ENCODE results near the gene GNAO1.

The GNAO1 gene

DNA sequence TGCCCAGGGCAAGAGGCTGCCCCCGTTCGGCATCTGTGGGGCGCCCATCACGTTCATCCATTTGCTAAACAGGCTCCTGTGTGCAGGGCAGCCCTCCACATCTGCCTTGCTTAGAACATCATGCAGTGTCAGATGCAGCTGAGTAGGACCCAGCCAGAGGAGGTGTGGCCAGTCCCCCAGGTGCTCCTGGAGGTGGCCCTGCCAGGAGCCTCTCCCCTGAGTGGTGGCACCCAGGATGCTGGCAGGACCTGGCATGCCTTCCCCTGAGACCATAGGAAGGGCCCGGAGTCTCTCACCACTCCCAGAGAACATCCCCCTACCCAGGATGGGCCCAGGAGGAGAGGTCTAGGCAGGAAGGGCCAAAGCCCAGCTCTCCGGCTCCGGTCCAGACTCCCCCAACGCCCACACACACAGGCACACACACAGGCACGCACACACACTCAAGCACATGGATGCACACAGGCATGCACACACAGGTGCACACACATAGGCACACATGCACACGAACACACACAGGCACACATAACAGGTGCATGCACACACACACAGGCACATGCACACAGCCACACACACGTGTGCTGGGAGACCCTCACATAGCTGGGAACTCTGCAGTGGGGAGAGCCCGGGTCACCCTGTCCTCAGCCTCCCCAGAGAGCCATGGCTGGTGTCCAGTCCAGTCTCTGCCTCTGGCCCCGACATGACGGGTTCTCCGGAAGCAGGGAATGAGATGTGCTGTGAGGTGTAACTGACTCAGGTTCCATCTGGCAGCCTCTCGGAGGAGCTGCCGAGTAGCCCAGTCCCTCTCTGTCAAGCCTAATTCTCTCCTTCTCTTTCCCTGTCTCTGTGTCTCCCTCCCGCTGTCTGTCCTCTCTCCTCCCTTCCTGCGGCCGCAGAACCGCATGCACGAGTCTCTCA, 159.5 kb downstream of the GNAO1 start:
- DNase-seq (ENCODE audit: low spot score): no peak

DNA sequence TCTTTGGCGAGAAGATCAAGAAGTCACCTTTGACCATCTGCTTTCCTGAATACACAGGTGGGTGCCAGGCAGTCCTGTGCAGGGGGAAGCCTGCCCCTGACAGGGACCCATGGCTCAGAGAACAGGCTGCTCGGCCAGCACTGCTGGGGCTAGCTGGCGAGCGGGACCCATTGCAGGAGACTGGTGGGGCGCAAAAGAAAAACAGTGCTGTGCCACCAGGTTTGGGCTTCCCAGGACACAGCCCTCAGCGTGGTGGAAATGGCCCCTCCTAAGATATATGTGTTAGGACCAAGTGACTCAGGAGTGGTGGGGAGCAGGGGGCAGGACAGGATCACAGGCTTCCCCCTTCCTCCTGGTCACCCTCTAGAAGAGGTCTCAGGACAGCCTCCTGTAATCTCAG, 160.2 kb downstream of the GNAO1 start:
- no peak for DNase-seq (ENCODE audit: low spot score)

DNA sequence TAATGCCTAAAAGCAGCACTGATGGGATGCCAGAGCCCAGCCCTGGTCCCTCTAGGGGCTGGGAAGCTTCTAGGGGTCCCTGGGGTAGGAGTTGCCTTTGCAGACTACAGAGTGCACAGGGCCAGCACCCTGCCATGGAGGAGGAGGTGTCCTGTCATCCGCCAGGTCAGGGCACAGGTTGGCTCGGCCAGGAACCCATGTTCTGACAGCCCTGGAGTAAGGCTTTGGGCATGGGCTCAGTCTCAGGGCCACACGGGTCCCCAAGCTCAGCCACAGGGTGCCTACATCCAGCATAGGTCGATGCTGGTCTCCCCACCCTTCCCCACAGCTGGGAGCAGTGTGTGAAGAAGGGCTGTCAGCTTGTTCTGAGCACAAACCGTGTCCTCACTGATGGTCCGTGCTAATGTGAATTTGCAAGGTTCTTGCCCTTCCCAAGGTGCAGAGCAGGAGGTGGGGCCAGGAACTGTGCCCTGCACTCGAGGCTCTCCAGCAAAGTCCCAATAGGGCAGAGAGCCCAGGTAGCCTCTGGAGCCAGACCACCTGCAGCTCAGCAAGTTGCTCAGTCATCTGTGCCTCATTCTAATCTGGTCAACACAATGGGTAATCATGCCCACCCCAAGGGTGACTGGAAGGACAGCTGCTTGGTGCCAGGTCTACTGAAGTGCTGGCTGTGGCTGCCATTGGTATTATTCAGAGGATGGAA, 161.2 kb downstream of the GNAO1 start:
- DNase-seq (ENCODE audit: low spot score): no peak

DNA sequence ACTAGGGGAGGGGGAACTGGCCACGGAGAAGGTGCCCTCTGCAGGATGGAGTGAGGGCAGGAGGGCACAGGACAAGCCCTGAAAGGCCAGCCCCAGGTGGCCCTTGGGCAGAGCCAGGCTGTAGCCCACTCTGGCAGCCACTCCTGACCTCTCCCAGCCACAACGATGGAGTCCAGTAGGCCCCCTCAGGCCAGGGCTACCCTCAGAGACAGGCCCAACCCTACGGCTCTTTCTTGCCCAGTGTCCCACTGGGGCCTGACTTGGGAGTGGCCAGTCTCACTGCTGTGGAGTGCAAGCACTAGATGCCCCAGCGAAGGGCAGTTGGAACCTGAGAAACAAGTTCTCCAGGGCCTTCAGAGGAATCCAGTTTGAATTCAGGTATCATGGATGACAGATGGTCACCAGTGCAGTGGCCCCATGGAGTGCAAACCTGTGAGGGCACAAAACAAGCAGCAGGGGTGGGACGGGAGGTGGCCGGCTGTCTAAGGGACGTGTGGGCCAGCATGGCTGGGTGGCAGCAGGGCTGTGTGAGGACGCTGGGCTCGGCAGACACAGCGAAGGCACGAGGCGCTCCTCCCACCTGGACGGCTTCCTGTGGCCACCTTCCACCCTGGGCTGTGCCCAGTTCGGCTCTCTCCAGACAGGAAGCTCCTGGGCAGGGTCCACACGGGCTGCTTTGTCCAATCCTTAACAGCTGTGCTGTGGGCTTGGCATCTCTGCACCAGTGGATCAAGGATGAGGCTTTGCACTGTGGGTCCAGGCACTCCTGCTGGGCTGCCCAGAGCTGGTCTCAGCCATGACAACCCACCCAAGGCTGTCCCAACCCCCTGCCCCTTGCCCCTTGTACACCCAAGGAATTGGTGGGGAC, 162.0 kb downstream of the GNAO1 start:
- no peak for DNase-seq (ENCODE audit: low spot score)

DNA sequence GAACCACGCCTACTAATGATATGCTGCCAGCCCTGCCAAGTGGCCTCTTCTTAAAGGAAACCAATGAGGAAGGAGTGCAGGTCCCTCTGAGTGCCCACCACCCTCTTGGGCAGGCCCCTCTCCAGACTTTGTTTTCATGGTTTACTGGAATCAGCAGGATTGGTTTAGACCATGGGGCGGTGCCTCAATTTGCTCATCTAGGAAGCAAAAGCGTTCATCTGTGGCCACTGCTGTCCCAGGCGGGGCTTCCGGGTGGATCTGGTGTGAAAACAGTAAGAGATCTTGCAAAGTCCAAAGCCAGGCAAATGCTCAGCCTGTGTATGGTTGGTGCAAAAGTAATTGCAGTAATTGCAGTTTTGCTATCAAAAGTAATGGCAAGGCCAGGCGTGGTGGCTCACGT, 162.7 kb downstream of the GNAO1 start:
- DNase-seq (ENCODE audit: low spot score): no peak

DNA sequence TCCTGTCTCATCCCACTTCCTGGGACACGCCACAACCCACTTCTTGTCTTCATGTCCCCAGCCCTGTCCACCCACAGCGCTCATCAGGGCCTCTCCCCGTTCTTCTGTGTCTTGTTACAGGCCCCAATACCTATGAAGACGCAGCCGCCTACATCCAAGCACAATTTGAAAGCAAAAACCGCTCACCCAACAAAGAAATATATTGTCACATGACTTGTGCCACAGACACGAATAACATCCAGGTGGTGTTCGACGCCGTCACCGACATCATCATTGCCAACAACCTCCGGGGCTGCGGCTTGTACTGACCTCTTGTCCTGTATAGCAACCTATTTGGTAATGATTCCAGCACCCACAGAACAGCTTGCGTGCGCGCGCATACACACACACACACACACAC, 163.5 kb downstream of the GNAO1 start:
- no peak for DNase-seq (ENCODE audit: low spot score)

DNA sequence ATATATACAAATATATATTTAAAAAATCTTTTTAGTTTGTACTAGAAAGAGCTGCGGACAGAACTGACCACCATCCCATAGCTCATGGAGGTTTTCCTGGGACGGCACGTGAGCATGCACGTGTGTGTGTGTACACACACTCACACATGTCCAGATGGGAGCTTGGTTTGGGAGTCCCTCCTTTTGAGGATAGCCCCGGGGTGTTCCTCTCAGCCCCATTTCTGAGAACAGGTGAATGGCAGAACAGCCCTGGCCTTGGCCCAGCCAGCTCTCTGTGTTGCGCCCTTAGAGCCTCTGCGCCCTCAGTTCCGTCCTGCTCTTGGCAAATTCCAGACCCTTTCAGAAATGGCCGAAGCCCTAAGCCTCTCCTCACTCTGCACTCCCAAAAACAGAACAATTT, 163.9 kb downstream of the GNAO1 start:
- DNase-seq (ENCODE audit: low spot score): no peak

DNA sequence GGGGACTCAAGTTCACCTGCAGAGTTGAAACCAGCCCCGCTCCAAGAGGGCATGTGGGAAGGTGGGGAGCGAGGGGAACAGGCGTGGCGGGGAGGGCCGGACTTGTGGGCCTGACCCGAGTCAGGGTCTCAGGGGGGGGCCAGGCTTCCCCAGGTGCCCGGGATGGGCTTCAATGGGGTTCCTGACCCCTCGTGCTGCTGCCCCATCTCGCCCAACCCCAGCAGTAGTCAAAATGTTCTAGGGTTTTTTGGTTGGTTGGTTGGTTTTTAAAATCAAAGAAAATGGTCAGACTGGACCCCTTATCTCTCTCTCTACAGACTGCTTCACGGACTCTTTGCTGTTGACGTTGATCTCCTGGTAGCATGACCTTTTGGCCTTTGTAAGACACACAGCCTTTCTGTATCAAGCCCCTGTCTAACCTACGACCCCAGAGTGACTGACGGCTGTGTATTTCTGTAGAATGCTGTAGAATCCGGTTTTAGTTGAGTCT, 164.5 kb downstream of the GNAO1 start:
- DNase-seq (ENCODE audit: low spot score): no peak

DNA sequence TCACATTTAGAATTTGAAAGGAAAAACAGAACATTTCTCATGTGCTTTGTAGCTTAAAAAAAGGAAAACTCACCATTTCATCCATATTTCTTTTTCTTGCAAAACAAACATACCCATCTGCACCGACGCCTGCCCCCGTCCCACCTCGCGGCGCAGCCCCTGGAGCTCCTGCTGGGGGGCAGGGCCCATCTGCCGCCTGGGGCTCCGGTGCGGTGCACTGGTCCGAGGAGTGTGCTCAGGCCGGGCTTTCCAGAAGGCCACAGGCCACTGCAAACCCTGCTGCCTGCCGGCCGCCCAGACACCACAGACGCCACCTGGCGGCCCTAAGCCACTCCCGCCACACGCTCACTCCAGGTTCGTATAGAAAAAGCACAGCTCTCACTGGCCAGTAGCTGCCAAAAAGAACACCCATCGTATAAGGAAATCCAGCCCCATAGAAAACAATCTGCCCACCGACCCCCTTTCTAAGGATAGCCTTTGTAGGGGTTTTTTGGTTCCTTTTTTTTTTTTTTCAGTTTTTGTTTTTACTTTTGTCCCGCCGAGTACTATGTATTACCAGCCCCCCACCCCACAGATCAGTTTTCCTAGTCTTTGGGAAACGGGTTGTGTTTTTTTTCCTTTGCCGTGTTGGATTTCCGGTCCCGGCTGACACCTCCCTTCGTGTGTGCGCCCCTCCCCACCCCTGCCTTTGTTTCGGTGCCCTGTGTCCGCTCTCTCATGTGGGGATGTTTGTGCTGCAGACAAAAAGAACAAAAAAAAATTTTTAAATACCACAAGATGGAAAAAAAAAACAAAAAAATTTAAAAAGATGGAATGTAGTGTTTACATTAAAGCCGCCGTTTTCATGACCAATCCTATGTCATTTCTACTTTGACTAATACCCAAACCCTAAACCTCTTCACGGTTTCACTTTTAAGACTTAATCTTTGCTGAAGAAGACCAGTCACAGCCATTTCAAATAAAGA, 165.3 kb downstream of the GNAO1 start:
- peak; percentile 87 for DNase-seq (ENCODE audit: low spot score)

DNA sequence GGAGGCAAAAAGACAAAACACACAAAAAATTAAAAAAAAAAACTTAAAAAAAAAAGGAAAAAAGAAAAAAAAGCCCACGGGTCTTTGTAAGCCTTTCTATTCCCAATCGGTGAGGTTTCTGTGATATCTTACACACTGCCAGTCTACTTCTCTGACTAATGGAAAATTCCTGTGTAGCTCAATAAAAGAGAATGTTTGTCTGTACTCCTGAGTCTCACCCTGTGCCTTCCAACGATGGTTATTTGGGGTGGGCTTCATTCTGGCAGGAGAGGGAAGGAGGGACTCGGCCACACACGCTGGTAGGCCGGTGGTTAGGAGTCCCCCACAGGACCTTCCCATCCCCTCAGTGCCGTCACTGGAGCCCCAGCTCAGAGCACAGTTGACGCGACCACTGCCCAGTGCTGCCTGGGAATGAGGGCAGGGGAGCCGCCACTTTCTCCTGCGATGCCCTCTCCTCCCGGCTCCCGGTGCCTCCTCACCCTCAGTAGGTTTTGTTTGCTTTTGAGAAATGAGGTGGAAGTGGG, 166.0 kb downstream of the GNAO1 start:
- no peak for DNase-seq (ENCODE audit: low spot score)

DNA sequence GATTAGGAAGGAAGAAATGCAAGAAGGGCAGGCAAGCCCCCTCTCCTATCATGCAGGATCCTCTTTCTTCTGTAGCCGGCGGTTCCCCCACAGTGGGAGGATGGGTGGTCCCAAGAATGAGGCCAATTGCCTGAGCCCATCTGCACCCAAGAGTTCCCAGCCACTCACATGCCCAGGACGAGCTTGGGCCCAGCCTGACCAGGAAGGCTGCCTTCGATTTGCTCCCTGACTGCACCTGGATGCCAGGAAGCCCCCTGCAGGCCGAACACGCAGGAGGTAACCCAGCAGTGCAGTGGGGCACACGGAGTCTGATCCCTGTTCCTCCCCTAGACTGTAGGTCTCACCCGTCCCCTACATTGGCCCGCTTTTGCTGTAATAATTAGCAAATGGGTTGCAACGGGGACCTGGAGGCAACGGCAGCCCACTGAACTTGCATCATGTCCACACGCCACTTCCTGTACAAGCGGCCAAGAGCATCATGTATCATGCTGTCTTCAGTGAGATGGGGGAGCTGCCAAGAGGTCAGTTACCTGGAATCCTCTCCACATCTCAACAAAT, 166.6 kb downstream of the GNAO1 start:
- peak; percentile 8 for DNase-seq (ENCODE audit: low spot score)

DNA sequence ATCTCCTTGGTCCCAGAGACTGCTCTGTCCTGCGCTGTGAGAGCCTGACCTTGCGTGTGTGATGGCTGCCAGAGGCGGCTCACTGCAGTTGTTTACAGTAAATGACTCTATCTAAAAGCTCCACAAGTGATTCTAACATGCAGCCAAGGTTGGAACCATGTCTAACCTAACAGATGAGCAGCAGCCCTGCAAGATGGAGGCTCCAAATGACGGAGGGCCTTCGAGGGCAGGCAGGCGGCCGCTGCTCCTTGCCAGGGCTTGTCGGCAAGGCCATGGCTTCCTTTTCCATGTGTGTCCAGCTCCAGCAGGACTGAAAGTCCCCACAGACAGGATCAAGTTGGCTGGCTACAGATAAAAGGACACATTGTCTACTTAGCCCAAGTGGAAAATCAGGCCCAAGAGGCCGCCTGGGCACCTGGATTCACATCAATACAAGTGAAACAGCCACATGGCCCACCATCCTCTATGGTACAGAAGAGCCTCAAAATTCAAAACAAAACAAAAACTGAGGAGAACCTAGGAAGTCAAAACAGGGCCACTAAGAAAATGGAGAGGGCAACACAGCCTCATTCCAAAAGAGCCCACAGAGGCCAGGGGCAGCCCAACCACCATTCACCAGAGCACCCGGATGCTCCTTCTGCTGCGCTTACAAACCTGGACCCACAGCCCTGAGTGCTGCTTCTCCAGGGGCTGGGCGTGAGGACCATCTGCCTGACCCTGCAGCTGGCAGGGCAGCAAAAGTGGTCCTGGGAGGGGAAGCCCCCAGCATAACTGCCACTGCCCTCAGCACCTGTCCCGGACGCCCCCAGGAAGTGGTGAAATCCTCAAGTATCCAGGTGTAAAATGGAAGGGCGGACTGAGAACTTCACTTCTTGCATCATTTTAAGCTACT, 169.1 kb downstream of the GNAO1 start:
- peak; percentile 8 for DNase-seq (ENCODE audit: low spot score)

DNA sequence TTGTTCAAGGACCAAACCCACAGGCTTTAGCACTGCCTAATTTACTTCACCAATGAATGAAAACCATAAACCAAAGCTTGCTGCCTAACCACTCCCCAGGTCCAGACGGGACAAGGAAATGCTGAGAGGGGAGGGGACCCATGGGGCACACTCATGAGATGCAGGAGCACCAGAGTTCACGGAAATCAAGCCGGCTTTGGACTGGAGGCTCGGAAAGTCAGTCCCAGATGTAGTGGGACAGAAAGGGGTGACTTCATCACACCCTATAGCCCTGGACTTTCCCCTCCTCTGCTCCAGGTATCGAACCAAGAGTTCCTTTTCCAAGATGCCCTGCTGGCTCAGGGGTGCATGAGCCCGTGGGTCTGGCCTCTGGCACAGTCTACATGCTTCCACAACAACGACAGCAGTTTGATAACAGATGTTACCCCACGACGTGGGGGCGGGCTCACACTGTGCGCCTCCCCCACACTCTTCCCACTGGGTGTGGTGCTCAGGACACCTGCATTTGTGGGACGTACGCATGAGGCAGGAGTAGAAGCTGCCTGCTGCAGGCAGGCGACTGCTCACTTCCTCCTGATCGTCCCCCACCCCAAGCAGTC, 170.9 kb downstream of the GNAO1 start:
- DNase-seq (ENCODE audit: low spot score): no peak

DNA sequence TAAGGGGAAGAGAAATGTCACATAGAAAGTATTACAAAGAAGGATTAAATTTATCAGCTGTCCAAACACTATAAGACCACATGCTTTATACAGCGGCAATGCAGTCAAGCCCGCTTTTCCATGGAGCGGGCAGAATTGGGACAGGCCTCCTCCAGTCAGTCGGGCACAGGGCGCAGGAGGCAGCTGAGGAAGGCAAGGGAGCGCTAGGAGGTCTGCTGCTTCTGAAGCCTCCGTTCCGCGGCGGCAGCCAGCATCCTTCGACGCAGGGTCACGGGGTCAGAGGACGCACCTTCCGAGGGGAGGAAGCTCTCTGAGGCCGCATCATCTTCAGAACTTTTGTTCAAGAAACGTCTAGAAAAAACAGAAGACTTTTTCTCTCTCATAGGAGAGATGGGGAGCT, 171.4 kb downstream of the GNAO1 start:
- no peak for DNase-seq (ENCODE audit: low spot score)

DNA sequence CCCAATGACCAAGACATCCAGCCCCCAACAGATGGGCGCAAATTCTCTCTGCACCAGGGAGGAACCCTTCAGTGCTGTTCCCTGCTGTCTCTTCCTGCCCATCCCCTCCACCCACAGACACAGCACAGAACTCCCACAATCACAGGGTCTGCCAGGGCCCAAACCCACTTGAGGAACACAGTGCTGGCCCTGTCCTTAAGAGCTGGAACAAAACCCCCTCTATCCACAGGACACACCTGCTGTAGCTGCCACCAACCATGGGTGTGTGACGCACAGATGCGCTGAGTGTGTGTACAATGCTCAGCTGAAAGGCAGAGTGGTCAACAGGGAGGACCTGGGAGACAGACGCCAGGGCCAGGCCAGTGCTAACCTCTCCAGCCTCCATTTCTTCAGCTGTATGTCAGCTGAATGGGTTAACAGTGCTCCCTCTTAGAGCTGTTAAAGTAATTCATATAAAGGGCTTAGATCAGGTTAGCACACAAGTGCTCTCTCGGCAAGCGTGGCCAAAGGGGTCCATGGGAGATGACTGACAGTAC, 172.0 kb downstream of the GNAO1 start:
- DNase-seq (ENCODE audit: low spot score): no peak

DNA sequence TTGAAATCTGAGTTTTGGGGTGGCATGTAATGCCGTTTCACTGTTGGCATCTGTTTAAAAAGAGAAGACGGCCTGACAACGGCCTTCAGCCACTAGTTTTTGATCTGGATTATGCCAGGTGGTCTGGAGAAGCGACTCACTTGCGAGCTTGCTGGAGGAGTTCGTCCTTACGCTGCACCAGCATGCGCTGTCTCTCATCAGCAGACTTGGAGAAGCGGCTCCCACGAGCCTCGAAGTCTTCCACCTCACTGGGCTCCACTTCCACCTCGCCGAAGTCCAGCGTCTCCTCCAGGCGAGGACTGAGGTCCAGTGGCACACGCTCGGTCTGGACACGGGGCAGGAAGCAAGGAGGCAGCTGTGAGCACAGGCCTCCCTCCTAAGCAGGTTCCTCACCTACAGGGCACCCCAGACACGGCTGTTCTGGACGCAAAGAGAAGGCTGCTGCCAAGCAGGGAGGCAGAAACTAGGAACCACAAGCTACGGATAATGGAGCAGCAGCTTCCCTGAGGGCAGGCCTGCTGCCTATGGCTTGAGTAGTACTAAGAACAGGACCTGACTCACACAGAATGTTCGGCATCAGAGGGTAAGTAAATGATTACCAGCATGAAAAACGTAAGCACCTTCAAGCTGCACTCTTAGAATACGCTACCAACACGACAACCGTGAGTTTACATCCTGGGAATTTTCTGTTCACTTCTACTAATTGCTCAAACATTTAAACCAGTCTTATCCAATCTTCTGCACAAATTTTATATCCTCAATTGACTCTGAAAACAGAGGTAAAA, 172.7 kb downstream of the GNAO1 start:
- DNase-seq (ENCODE audit: low spot score): no peak

DNA sequence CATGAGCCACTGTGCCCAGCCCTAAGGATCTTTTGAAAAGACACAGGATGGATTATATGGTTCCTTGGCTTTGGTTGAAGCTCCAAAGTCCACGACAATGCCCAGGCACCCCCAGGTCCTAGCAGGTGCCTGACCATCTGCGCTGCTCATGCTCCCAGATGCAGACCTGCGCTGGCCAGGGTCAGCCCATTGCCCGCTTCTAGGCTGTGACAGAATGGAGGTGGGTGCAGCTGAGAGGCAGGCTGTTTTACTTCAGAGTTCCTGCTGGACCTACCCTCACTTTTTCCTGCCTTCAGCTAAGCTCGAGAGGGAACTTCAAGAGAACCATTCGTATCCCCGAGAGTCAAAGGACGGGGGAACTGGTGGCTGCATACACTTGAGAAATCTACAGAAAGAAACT, 173.6 kb downstream of the GNAO1 start:
- no peak for DNase-seq (ENCODE audit: low spot score)

DNA sequence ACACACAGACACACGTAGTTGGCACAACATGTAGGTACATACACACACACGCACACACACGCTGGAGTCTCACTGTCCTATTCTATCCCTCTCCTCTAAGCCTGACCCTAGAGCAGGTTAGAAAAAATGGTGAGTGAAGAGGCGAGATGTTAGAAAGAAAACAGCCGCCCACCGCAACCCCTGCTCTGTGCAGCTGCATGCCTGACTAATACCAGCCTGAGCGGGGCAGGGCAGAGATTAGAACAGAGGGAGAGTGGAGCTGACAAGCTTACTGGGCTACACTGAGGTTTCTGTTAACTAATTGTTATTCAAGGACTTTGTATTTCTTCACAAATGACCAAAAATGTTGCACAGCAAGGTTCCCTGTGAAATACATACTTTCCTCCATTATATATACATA, 174.3 kb downstream of the GNAO1 start:
- DNase-seq (ENCODE audit: low spot score): no peak

Data from Ammon's horn (tissue), 1 donor.